Fibroblast of peridontal ligament (primary cell): Measurements from ENCODE around the gene PDZK1IP1.
"Not testable (repeated sequence)": the region's sequence is repeated elsewhere in the genome, so short reads cannot be mapped to it uniquely, and the experiment has no call there.

Experiments used
- DNase-seq: peaks from one replicate; pipeline ENCODE4 v3.0.0-alpha.2; 2010; ENCODE audit errors: extremely low read depth

The PDZK1IP1 gene

GRCh38 chr1:47196622-47197021 is 6.8 kb upstream of the PDZK1IP1 start:
- DNase-seq: no peak

DNA sequence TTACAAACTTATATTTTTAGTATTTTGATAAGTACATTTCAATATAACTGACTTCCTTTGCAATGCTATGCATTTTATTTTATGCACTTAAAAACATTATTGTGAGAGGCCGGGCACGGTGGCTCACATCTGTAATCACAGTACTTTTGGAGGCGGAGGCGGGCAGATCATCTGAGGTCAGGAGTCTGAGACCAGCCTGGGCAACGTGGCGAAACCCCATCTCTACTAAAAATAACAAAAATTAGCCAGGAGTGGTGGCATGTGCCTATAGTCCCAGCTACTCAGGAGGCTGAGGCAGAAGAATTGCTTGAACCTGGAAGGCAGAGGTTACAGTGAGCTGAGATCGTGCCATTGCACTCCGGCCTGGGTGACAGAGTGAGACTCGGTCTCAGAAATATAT is 6.1 kb upstream of the PDZK1IP1 start:
- DNase-seq: not testable (repeated sequence)

GRCh38 chr1:47194311-47194710 is 4.5 kb upstream of the PDZK1IP1 start:
- no peak for DNase-seq

DNA sequence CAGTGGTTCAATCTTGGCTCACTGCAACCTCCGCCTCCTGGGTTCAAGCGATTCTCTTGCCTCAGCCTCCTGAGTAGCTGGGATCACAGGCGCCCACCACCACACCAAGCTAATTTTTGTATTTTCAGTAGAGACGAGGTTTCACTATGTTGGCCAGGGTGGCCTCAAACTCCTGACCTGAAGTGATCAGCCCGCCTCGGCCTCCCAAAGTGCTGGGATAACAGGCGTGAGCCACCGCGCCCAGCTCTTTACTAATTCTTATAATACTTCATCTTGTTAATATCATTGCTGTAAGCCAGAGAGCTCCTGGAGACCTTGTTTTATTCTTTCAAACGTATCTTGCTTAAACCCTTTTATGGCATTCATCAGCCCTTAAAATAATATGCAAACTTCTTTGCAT is 3.7 kb upstream of the PDZK1IP1 start:
- DNase-seq: not testable (repeated sequence)

GRCh38 chr1:47192458-47193384 is 2.9 kb upstream of the PDZK1IP1 start:
- peak; percentile 59 for DNase-seq

DNA sequence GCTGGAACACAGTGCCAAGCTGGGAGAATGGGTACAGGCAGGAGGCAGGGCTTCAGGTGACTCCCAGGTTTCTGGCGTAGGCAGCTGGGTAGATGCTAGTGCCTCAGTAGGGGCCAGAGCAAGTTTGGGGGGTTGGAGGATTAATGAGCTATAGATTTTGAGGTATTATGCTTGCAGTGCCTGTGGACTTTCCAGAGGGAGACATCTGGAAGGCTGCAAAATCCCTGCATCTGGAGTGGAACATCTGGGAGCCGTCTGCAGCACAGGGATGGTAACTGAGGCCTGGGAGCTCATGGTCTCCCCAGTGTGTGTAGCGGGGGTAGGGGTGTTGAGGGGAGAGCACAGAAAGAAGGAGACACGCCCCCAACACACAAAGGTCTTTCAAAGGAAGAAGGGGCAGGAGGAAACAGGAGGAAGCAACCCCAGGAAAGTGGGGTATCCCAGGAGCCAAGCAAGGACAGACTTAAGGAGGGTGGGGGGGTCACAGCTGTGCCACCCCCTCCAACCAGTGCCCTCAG is 2.2 kb upstream of the PDZK1IP1 start:
- no peak for DNase-seq

DNA sequence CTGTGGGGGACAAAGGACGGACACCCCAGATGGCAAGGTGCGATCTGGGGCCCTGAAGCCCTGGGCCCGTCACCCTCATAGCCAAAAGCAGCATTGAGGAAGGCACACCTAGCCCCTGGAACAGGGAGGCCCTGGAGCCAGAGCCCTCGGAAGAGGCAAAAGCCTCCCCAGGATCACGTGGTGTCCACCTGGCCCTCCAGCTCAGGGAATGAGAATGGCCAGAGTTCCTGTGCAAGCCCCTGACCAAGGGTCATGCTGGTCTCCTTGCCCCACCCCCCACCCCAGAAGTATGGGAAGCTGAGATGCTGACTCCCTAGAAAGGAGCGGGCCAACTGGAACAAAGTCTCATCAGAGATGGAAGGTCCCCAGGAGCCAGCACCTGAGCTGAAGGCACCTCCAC is 1.0 kb upstream of the PDZK1IP1 start:
- no peak for DNase-seq

GRCh38 chr1:47190509-47190855 is 646 bp upstream of the PDZK1IP1 start:
- DNase-seq: no peak

DNA sequence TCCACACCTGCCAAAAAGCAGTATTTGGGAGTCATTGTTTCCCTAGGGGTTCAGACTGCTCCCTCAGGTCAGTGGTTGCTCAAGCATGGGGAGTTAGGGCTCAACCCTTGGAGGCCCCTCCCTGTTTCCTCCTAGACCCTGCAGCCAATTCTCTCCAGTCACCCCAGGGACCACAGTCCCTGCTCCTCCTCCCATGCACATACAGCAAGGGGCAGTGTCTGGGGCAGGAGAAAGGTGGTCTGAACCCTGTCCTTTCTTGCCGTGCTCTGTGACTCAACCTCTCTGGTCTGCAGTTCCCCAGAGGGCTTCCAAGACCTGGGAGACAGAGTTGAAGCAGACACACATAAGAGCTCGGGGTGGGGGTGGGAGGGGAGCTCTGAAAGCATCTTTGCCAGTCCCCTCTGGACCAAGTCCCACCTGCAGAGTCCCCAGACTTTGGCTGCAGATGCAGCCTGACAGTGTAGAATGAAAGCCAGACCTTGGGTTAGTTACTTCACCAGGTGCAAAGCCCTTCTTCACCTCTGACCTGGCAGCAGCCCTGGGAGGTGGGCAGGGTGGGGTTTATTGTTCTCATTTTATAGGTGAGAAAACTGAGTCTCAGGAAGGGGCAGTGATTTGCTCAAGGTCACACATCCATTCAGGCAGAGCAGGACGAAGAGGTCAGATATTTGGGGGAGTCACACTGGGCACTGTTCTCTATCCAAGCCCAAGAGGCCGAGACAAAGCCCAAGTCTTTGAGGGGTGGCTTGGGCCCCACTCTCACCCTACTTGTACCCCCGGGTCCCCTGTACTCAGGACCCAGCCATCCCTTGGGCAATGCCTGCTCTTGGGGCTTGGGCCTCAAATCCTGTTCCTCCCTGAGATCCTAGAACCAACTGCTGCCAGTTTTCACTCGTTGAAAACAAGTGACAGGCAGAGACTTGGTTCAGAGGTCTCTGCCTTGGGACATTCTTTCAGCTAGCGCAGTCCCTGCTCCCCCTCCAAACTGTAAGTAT is 748 bp downstream of the PDZK1IP1 start:
- DNase-seq: no peak

GRCh38 chr1:47187926-47188250 is 1.9 kb downstream of the PDZK1IP1 start:
- no peak for DNase-seq

- DNase-seq: no peak
Observed at GRCh38 chr1:47187231-47187925, 2.5 kb downstream of the PDZK1IP1 start.

- no peak for DNase-seq
Observed at GRCh38 chr1:47186267-47187185, 3.3 kb downstream of the PDZK1IP1 start.

GRCh38 chr1:47184822-47185677 is 4.8 kb downstream of the PDZK1IP1 start:
- no peak for DNase-seq

- DNase-seq: no peak
Observed at GRCh38 chr1:47184090-47184821, 5.6 kb downstream of the PDZK1IP1 start.

DNA sequence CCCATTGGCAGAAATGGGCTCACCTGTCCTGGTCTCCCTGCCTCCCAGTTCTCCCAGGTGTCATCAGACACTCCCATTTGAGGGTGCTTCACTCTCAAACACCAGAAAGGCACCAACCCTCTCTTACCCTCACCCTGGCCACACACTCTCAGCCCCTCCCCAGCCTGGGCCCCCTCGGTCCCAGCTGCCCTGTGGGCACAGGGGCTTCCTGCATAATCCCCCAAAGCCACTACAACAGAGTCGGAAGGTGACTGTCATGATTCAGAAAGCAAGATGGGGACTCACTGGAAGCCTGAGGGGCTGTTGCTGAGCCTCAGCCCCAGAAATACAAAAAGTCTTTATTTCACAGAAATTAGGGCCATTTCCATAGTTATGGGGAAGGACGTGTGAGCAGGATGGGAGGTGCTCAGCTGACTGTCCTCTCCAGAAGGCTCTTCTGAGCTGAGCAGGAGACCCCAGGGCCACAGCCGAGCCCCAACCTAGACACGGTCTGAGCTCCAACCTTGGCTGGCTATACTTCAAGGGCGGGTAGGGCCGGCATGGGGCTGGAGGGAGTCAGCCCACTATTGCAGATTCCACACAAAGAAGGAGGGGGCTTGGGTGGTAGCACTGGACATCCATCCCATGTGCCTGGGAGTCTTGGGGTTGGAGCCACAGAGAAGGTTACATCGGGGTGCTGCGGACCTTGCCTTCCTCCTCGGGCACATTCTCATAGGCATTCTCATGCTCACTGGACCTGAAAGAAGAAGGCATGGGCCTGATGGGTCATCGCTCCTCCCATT is 6.3 kb downstream of the PDZK1IP1 start:
- no peak for DNase-seq

DNA sequence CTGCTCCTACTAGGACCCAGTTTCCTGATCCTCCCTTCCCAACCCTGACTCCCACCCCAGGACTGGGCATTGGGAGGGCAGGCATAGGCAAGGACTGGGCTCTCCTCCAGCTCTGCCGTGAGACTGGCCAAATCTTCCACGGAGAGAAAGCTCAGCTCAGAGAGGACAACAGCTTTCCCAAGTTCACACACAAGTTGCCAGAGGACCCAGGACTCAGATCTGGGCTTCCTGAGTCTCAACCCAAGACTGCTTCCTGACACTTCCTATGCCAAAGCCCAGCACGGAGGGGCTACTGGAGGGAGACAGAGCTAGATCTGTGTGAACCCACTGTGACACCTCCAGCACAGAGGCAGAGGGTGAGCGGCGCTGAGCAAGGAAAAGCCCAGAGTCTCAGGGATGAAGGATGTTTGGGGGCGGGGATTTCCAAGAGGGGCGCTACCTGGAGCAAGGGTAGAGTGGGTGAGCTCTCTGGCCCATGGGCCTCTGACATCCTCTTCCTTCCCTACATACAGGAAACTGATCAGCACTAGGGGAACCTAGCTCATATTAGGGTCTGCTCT is 7.1 kb downstream of the PDZK1IP1 start:
- DNase-seq: no peak

- DNase-seq: peak; percentile 7
Observed at GRCh38 chr1:47181955-47182675, 7.7 kb downstream of the PDZK1IP1 start.
